T-cell (primary cell): ENCODE measurements around the gene NUP210. TPM values are rescaled to one million over a fixed set of nuclear protein-coding genes. Genes with fewer than 3 reads are reported as not detected.

Experiments used
- ATAC-seq, 4 experiments: fragments of 200-7000 bp in 3 of 4; fragments of 150-1000 bp in 1 of 4; cut with Tn5 transposase; replicated peaks in 1 of 4; 1 replicate in 3 of 4; 2 replicates in 1 of 4; pipeline ENCODE4 v1.10.0; 2021; ENCODE audit warnings: moderate library complexity in 3 of 4, mild to moderate bottlenecking in 2 of 4, moderate number of reproducible peaks in 1 of 4
- CTCF ChIA-PET, 2 donors: fragments of 300-600 bp; sonication (Branson Sonifier 250); formaldehyde crosslinking; loops; one replicate each; lab custom pipeline; 2022; ENCODE audit warnings: antibody characterized with exemption in 2 of 2; lab: Charles Lee
- POLR2A ChIA-PET, 2 donors: fragments of 300-600 bp; sonication (Branson Sonifier 250); formaldehyde crosslinking; loops; one replicate each; lab custom pipeline; 2022; ENCODE audit warnings: antibody characterized with exemption in 2 of 2; lab: Charles Lee
- DNase-seq, 35 experiments: peaks; one replicate each; pipeline versions ENCODE4 v3.0.0 to v3.0.0-alpha.2; 2013 to 2023
- H3K27ac ChIP-seq: one replicate; pipeline ENCODE4 v1.5.1; 2013; ENCODE audit warnings: low read length
- H3K27me3 ChIP-seq, 2 experiments: replicated peaks in 1 of 2; 1 replicate in 1 of 2; 2 replicates in 1 of 2; pipeline versions ENCODE4 v1.6.1 to v1.7.0; 2013; ENCODE audit warnings: low read length in 1 of 2, mixed read lengths in 1 of 2; ENCODE audit not compliant: control insufficient read depth in 2 of 2, insufficient read depth in 2 of 2; ENCODE audit errors: extremely low read depth in 1 of 2
- H3K36me3 ChIP-seq, 2 donors: 1 replicate in 1 of 2; 2 replicates in 1 of 2; pipeline versions ENCODE4 v1.6.1 to v1.7.0; 2013; ENCODE audit warnings: low read length in 1 of 2; ENCODE audit not compliant: control insufficient read depth in 2 of 2, insufficient read depth in 1 of 2; ENCODE audit errors: extremely low read depth in 1 of 2
- H3K4me1 ChIP-seq, 2 experiments: 1 replicate in 1 of 2; 2 replicates in 1 of 2; pipeline versions ENCODE4 v1.6.1 to v1.7.0; 2013; ENCODE audit warnings: low read length in 2 of 2, mixed read lengths in 1 of 2; ENCODE audit not compliant: insufficient read depth in 2 of 2, control insufficient read depth in 1 of 2; ENCODE audit errors: extremely low read depth in 1 of 2
- H3K4me3 ChIP-seq, 2 donors: 1 replicate in 1 of 2; 2 replicates in 1 of 2; pipeline versions ENCODE4 v1.5.1 to v1.7.0; 2013; ENCODE audit warnings: mild to moderate bottlenecking in 2 of 2, low read length in 1 of 2, moderate library complexity in 1 of 2; ENCODE audit not compliant: control insufficient read depth in 1 of 2; ENCODE audit errors: extremely low read depth in 1 of 2
- H3K9me3 ChIP-seq: 2 replicates; pipeline ENCODE4 v1.7.0; 2013
- H3K27ac Mint-ChIP-seq, 2 donors: one replicate each; pipeline ENCODE4 v1.8.0; 2020 to 2021; ENCODE audit warnings: mild to moderate bottlenecking in 2 of 2, mixed read lengths in 2 of 2
- H3K27me3 Mint-ChIP-seq, 2 donors: one replicate each; pipeline ENCODE4 v1.8.0; 2021 to 2022; ENCODE audit warnings: mixed read lengths in 2 of 2
- H3K36me3 Mint-ChIP-seq: one replicate; pipeline ENCODE4 v1.8.0; 2021; ENCODE audit warnings: mixed read lengths
- H3K4me1 Mint-ChIP-seq, 3 donors: one replicate each; pipeline ENCODE4 v1.8.0; 2020 to 2022; ENCODE audit warnings: mixed read lengths in 3 of 3, mild to moderate bottlenecking in 1 of 3
- H3K4me3 Mint-ChIP-seq, 3 donors: one replicate each; pipeline ENCODE4 v1.8.0; 2020 to 2022; ENCODE audit warnings: mild to moderate bottlenecking in 3 of 3, mixed read lengths in 3 of 3, moderate library complexity in 3 of 3
- H3K9me3 Mint-ChIP-seq, 3 donors: one replicate each; pipeline ENCODE4 v1.8.0; 2020 to 2022; ENCODE audit warnings: mixed read lengths in 3 of 3
- WGBS: methylation state at CpG from one replicate; pipeline ENCODE4 v1.1.5; 2013; ENCODE audit warnings: missing lambda C conversion rate; ENCODE audit not compliant: insufficient coverage; 5-methylcytosine and 5-hydroxymethylcytosine counted together
- total RNA-seq, 35 experiments: library from RNA in 6 of 35; stranded (reverse) in 6 of 35; fragments of 120-200 nt in 1 of 35; gene quantifications; one replicate each; pipeline versions ENCODE4 v1.2.1 to v1.2.4 and lab custom pipeline; 2013 to 2026

Gene NUP210
- total RNA-seq, 5 donors from 2014 or later (not counting 1 experiment from before 2014, with no cell fraction given): 117 to 148 (median 125) TPM

DNA sequence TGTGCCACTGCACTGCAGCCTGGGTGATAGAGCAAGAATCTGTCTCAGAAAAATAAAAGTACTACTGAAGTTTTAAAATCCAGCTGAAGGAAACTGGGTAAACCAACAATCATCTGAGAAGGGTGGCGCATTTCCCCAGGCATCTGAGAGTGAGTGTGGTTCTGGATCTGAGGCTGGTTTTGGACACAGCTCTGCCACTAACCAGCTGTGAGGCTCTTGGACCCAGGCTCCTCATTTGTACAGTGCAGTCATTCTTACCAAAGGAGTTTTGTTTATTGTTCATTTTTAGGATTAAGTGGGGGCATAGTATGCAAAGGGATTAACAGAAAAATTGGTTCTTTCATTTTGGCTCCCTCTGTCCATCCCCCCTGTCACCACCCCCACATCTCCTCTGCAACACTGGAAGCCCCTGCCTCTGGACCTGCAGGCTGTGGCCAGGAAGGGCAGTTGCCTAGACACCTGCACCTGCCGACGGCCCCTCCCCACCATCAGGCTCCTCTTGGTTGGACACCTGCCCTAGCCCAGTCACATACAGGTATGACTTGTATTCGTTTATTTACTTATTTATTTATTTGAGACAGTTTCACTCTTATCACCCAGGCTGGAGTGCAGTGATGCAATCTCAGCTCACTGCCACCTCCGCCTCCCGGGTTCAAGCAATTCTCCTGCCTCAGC is 8.8 kb downstream of the NUP210 start:
- H3K9me3 ChIP-seq: no peaks in the 10 kb centered on the region
- no CpG with 5 or more reads among the region's 6 CpGs for WGBS
- Mint-ChIP-seq H3K27me3 (no peaks in the 10 kb centered on the region), H3K9me3 (peaks cover 5 to 10% (median 6%) of the 10 kb centered on the region in 3 donors), H3K4me1 (peaks cover 57 to 65% (median 61%) of the 10 kb centered on the region in 3 donors), H3K36me3 (peaks cover 22% of the 10 kb centered on the region), H3K27ac (peak overlapping the region; percentile 44 to 46), H3K4me3 (no peak overlapping the region)
- DNase-seq: no peak
- POLR2A ChIA-PET: interaction anchor here (0.6 to 0.7 kb wide), 2 partner anchors 8 to 9 kb away, joined by 3 read pairs; no protein-coding TSS in a partner anchor
- ATAC-seq: no peak
- CTCF ChIA-PET: interaction anchor here (0.6 to 0.7 kb wide), 3 partner anchors 9 to 1240 kb away, joined by 3 to 5 read pairs (median 4); no protein-coding TSS in a partner anchor
- peaks cover 0 to 6% of the 10 kb centered on the region in 2 donors for H3K36me3 ChIP-seq
- no peak overlapping the region for H3K27ac ChIP-seq
- no peaks in the 10 kb centered on the region for H3K27me3 ChIP-seq
- H3K4me3 ChIP-seq: no peak overlapping the region
- peaks cover 30 to 71% of the 10 kb centered on the region in 2 experiments for H3K4me1 ChIP-seq

- Histone ChIP-seq H3K27ac (no peak overlapping the region), H3K4me3 (no peak overlapping the region), H3K9me3 (no peaks in the 10 kb centered on the region), H3K27me3 (no peaks in the 10 kb centered on the region), H3K4me1 (peaks cover 11 to 53% of the 10 kb centered on the region in 2 experiments), H3K36me3 (peaks cover 0 to 7% of the 10 kb centered on the region in 2 donors)
- Mint-ChIP-seq H3K27me3 (no peaks in the 10 kb centered on the region), H3K4me1 (peaks cover 53 to 62% (median 54%) of the 10 kb centered on the region in 3 donors), H3K27ac (no peak overlapping the region), H3K4me3 (no peak overlapping the region), H3K36me3 (peaks cover 24% of the 10 kb centered on the region), H3K9me3 (peaks cover 5 to 10% (median 6%) of the 10 kb centered on the region in 3 donors)
- 100% methylated on average over 2 of the region's 2 CpGs for WGBS
- CTCF ChIA-PET: no interaction called here
- no peak for ATAC-seq
- no peak for DNase-seq
- POLR2A ChIA-PET: no interaction called here
These were observed 11.2 kb downstream of the NUP210 start for GRCh38 chr3:13408890-13409289.

DNA sequence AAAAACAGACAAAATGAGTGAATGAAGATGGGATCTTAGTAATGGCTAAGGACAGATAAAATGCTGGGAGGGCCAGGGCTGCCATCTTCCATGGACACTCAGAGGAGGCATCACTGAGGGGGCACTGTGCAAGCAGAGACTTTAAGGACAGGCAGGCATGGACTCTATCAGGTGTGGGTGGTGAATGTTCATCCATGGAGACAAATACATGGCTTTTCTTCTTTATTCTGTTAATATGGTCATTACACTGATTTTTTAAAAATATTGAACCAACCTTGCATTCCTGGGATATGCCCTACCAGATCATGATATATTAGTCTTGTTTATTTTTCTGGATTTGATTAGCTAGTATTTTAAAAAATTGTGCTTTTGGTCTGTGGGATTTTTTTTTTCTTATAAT is 12.2 kb downstream of the NUP210 start:
- Mint-ChIP-seq H3K4me3 (no peak overlapping the region), H3K27me3 (no peaks in the 10 kb centered on the region), H3K27ac (no peak overlapping the region), H3K36me3 (peaks cover 26% of the 10 kb centered on the region), H3K4me1 (peaks cover 47 to 54% (median 48%) of the 10 kb centered on the region in 3 donors), H3K9me3 (peaks cover 5 to 10% (median 6%) of the 10 kb centered on the region in 3 donors)
- Histone ChIP-seq H3K36me3 (peaks cover 6 to 11% of the 10 kb centered on the region in 2 donors), H3K4me3 (no peak overlapping the region), H3K4me1 (peaks cover 4 to 47% of the 10 kb centered on the region in 2 experiments), H3K27ac (no peak overlapping the region), H3K27me3 (no peaks in the 10 kb centered on the region), H3K9me3 (no peaks in the 10 kb centered on the region)
- no peak for ATAC-seq
- ChIA-PET CTCF (interaction anchor here in 1 of 2 donors (0.6 kb wide), 1 partner anchor 21 kb away, joined by 3 read pairs; no protein-coding TSS in a partner anchor), POLR2A (interaction anchor here in 1 of 2 donors (0.6 to 0.9 kb wide), 2 partner anchors 8 to 171 kb away, joined by 3 read pairs; no protein-coding TSS in a partner anchor)
- DNase-seq: no peak

DNA sequence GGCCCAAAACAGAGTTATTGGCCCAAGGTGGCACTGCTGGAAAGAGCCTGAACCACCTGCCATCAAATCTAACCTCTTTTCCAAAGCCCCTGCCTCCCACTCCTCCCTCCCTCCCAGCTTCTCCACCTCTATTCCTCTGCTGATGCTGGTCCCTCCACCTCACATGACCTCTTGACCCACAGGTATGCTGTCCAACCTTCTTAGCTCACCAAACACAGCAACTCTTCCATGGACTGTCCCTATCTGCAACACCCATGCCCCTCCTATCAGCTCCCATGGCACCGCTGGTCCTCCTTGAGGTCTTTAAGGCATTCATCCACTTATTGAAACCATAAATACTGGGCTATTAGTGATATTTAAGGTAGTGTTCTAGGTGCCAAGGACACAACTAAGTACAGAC is 12.6 kb downstream of the NUP210 start:
- H3K36me3 Mint-ChIP-seq: peaks cover 26% of the 10 kb centered on the region
- no peak overlapping the region for H3K4me3 ChIP-seq
- H3K4me3 Mint-ChIP-seq: no peak overlapping the region
- peaks cover 5 to 10% (median 6%) of the 10 kb centered on the region in 3 donors for H3K9me3 Mint-ChIP-seq
- H3K27me3 ChIP-seq: no peaks in the 10 kb centered on the region
- ChIA-PET POLR2A (interaction anchor here in 1 of 2 donors (0.6 to 0.9 kb wide), 2 partner anchors 8 to 171 kb away, joined by 3 read pairs; no protein-coding TSS in a partner anchor), CTCF (no interaction called here)
- H3K27ac ChIP-seq: no peak overlapping the region
- H3K27me3 Mint-ChIP-seq: no peaks in the 10 kb centered on the region
- DNase-seq (no peak), ATAC-seq (no peak)
- H3K4me1 Mint-ChIP-seq: peaks cover 47 to 54% (median 50%) of the 10 kb centered on the region in 3 donors
- H3K4me1 ChIP-seq: peaks cover 4 to 42% of the 10 kb centered on the region in 2 experiments
- peak overlapping the region in 1 of 2 donors; percentile 75 for H3K27ac Mint-ChIP-seq
- no peaks in the 10 kb centered on the region for H3K9me3 ChIP-seq
- WGBS: no CpG with 5 or more reads among the region's 1 CpG
- peaks cover 6 to 11% of the 10 kb centered on the region in 2 donors for H3K36me3 ChIP-seq

GRCh38 chr3:13406190-13406589 is 13.9 kb downstream of the NUP210 start:
- DNase-seq: no peak
- ChIA-PET POLR2A (no interaction called here), CTCF (interaction anchor here in 1 of 2 donors (1.4 to 1.7 kb wide), 3 partner anchors 15 to 45 kb away, joined by 3 to 6 read pairs (median 4); no protein-coding TSS in a partner anchor)
- Histone ChIP-seq H3K27ac (no peak overlapping the region), H3K4me1 (peaks cover 1 to 36% of the 10 kb centered on the region in 2 experiments), H3K27me3 (no peaks in the 10 kb centered on the region), H3K4me3 (no peak overlapping the region), H3K36me3 (peaks cover 6 to 11% of the 10 kb centered on the region in 2 donors), H3K9me3 (no peaks in the 10 kb centered on the region)
- Mint-ChIP-seq H3K27ac (peak overlapping the region; percentile 15 to 16), H3K9me3 (peaks cover 5 to 10% (median 6%) of the 10 kb centered on the region in 3 donors), H3K4me1 (peaks cover 44 to 58% (median 56%) of the 10 kb centered on the region in 3 donors), H3K36me3 (peaks cover 26% of the 10 kb centered on the region), H3K4me3 (no peak overlapping the region), H3K27me3 (no peaks in the 10 kb centered on the region)
- no peak for ATAC-seq
- WGBS: 82% methylated on average over 3 of the region's 5 CpGs

DNA sequence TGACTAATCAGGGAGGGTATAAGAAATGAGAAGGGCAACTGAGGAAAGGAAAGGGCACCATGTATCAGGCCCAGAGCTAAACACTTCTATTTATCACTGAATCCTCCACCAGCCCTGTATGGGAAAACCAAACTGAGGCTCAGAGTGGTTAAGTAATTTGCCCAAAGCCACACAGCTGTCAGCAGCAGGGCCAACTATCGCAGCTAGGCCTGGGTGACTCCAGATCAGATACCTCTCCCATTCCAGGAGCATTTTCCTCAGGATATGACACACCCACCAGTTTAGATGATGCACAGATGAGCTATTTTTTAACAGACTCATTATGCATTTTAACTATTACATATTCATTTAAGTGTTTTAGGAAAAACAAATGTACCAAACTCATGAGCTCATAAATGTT is 14.5 kb downstream of the NUP210 start:
- Mint-ChIP-seq H3K4me3 (no peak overlapping the region), H3K4me1 (peaks cover 44 to 60% (median 54%) of the 10 kb centered on the region in 3 donors), H3K9me3 (peaks cover 5 to 10% (median 6%) of the 10 kb centered on the region in 3 donors), H3K27me3 (no peaks in the 10 kb centered on the region), H3K27ac (peak overlapping the region in 1 of 2 donors; percentile 16), H3K36me3 (peaks cover 26% of the 10 kb centered on the region)
- ChIA-PET CTCF (interaction anchor here in 1 of 2 donors (0.9 to 1.7 kb wide), 6 partner anchors 12 to 56 kb away, joined by 3 to 6 read pairs (median 4); no protein-coding TSS in a partner anchor), POLR2A (no interaction called here)
- peaks cover 6 to 11% of the 10 kb centered on the region in 2 donors for H3K36me3 ChIP-seq
- DNase-seq (no peak), ATAC-seq (no peak)
- 100% methylated on average over 1 of the region's 1 CpG for WGBS
- no peaks in the 10 kb centered on the region for H3K9me3 ChIP-seq
- no peak overlapping the region for H3K27ac ChIP-seq
- H3K27me3 ChIP-seq: no peaks in the 10 kb centered on the region
- peaks cover 0 to 35% of the 10 kb centered on the region in 2 experiments for H3K4me1 ChIP-seq
- H3K4me3 ChIP-seq: no peak overlapping the region
